Choroid plexus epithelial cell (primary cell): ENCODE data around the gene PSMD8.
A peak's percentile ranks its signal among the peaks of the same experiment; 100 is the strongest.

Experiments
- DNase-seq: peaks from one replicate; pipeline ENCODE4 v3.0.0-alpha.2; 2010; ENCODE audit warnings: low read depth
- H3K4me3 ChIP-seq: 2 replicates; pipeline ENCODE4 v1.5.1; 2011; ENCODE audit warnings: low read depth, mild to moderate bottlenecking, control low read depth, low read length, moderate library complexity
- TF ChIP-seq, protein P1 (sequence below): conservative IDR thresholded peaks from 2 replicates; pipeline ENCODE4 v1.5.1; 2011; ENCODE audit warnings: low read depth, mild to moderate bottlenecking, control low read depth, inconsistent platforms, low read length, moderate library complexity

The PSMD8 gene

DNA sequence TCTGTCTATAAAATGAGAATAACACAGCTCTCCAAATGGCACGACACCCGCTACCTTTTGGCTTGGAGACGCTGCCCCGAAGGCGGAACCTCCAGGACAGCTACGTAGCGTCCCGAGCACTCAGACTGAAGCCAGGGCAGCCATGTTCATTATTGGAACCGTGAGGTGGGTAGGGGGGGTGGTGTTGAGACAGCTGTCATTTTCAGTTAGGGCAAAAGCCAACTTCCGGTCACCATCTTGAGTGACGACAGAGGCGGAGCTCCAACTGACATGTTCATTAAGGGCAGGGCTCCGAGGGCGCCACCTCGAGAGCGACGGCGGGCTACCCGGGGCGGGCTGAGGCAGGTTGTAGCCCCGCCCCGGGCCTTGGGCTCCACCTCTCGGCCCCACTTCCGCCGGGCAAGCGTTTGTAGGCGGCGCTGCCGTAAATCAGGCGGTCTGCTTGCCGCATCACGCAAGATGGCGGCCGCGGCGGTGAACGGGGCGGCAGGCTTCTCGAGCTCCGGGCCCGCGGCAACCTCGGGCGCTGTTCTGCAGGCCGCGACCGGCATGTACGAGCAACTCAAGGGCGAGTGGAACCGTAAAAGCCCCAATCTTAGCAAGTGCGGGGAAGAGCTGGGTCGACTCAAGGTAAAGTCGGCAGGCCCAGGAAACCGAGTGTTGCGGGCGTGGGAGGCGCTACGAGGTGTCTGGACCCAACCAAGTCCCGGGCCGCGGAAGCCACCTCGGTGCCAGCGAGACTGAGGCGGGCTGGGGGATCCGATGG is at the start of gene PSMD8:
PSMD8 (plus strand) TSS at position 240 of the 766 bp plus-strand sequence; CDS start at position 271, 31 bp downstream.
- TF ChIP-seq, protein P1, sequence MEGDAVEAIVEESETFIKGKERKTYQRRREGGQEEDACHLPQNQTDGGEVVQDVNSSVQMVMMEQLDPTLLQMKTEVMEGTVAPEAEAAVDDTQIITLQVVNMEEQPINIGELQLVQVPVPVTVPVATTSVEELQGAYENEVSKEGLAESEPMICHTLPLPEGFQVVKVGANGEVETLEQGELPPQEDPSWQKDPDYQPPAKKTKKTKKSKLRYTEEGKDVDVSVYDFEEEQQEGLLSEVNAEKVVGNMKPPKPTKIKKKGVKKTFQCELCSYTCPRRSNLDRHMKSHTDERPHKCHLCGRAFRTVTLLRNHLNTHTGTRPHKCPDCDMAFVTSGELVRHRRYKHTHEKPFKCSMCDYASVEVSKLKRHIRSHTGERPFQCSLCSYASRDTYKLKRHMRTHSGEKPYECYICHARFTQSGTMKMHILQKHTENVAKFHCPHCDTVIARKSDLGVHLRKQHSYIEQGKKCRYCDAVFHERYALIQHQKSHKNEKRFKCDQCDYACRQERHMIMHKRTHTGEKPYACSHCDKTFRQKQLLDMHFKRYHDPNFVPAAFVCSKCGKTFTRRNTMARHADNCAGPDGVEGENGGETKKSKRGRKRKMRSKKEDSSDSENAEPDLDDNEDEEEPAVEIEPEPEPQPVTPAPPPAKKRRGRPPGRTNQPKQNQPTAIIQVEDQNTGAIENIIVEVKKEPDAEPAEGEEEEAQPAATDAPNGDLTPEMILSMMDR = no peak
- peak within 1 kb of the TSS; percentile 91 for H3K4me3 ChIP-seq
- DNase-seq = peak; percentile 99

- DNase-seq = no peak
- H3K4me3 ChIP-seq = no peak overlapping the region
- TF ChIP-seq, protein P1 = no peak
Measured at GRCh38 chr19:38326591-38326990, 47.8 kb upstream of the PSMD8 start.

- TF ChIP-seq, protein P1 = no peak
- no peak overlapping the region for H3K4me3 ChIP-seq
- DNase-seq = no peak
Measured at GRCh38 chr19:38329651-38330050, 44.7 kb upstream of the PSMD8 start.

DNA sequence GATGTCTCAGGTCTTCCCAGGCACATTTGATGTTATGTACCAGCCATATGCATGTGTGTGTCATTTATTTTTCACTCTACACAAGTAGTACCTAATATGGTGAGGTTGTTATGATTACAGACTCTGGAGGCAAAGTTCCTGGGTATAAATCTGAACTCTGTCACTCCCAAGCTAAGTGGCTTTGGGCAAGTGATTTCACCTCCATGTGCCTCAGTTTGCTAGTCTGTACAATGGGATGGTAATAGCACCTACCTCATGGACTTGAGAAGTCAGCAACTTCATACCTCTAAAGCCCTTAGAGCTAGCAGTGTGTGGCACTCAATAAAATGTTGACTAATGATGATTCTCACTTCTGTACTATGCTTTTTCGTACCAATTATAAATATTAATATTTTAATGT is 42.6 kb upstream of the PSMD8 start:
- no peak overlapping the region for H3K4me3 ChIP-seq
- DNase-seq = no peak
- TF ChIP-seq, protein P1 = no peak

DNA sequence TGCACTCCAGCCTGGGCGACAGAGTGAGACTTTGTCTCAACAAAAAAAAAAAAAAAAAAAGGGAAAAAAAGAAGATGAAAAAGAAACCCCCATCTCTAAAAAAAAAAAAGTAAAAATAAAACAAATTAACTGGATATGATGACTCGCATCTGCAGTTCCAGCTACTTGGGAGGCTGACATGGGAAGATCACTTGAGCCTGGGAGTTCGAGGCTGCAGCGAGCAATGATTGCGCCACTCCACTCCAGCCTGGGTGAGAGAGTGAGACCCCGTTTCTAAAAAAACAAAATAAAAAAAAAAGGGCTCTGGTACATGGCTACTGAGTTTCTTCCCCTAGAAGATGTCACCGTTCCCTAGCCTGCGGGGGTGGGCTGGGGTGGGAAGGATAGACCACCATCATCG is 41.1 kb upstream of the PSMD8 start:
- TF ChIP-seq, protein P1 = no peak
- DNase-seq = no peak
- H3K4me3 ChIP-seq = no peak overlapping the region

- DNase-seq = peak; percentile 97
- H3K4me3 ChIP-seq = peak overlapping the region; percentile 58
- TF ChIP-seq, protein P1 = no peak
Measured at GRCh38 chr19:38335949-38336637, 38.3 kb upstream of the PSMD8 start.
